WTC11 (cell line): ENCODE data around the gene TTC39C. TPM values are rescaled to one million over a fixed set of nuclear protein-coding genes. Genes with fewer than 3 reads are reported as not detected.
"Not testable (repeated sequence)": the region's sequence is repeated elsewhere in the genome, so short reads cannot be mapped to it uniquely, and the experiment has no call there.

Source experiments
- ATAC-seq: fragments of 200-7000 bp; cut with Tn5 transposase; 2 replicates; pipeline ENCODE4 v1.10.0; 2021; ENCODE audit warnings: mild to moderate bottlenecking, moderate library complexity
- CTCF ChIA-PET: fragments of 300-600 bp; sonication (Branson Sonifier 250); formaldehyde crosslinking; loops from one replicate; lab custom pipeline; 2021; ENCODE audit warnings: antibody characterized with exemption; lab: Charles Lee
- POLR2A ChIA-PET: fragments of 350-600 bp; sonication (Branson Sonifier 250); formaldehyde crosslinking; loops from one replicate; lab custom pipeline; 2021; ENCODE audit warnings: antibody characterized with exemption; lab: Charles Lee
- DNase-seq: peaks from one replicate; pipeline ENCODE4 v3.0.0; 2021; ENCODE audit warnings: low spot score
- H3K27ac Mint-ChIP-seq: 2 replicates; pipeline ENCODE4 v1.8.0; 2021; ENCODE audit warnings: mixed read lengths
- H3K27me3 Mint-ChIP-seq: 2 replicates; pipeline ENCODE4 v1.8.0; 2021; ENCODE audit warnings: low read depth, mild to moderate bottlenecking, moderate library complexity, mixed read lengths
- H3K36me3 Mint-ChIP-seq: 2 replicates; pipeline ENCODE4 v1.8.0; 2021; ENCODE audit warnings: mixed read lengths
- H3K4me1 Mint-ChIP-seq: 2 replicates; pipeline ENCODE4 v1.8.0; 2022; ENCODE audit warnings: mixed read lengths
- H3K4me3 Mint-ChIP-seq: 2 replicates; pipeline ENCODE4 v1.8.0; 2021; ENCODE audit warnings: mild to moderate bottlenecking, moderate library complexity, mixed read lengths
- H3K9me3 Mint-ChIP-seq: 2 replicates; pipeline ENCODE4 v1.8.0; 2021; ENCODE audit warnings: mixed read lengths
- AR ChIP-seq: fragments of 250-450 bp; sonication (Bioruptor Pico); IDR thresholded peaks from 2 replicates; pipeline ENCODE4 v1.9.0; 2021; ENCODE audit warnings: mild to moderate bottlenecking
- ATF6 ChIP-seq: sonication (generic); formaldehyde crosslinking; IDR thresholded peaks from 2 replicates; pipeline ENCODE4 v1.8.1; 2023; ENCODE audit warnings: mild to moderate bottlenecking, missing genetic modification reagents
- ERG ChIP-seq: fragments of 250-450 bp; sonication (Bioruptor Pico); IDR thresholded peaks from 2 replicates; pipeline ENCODE4 v1.8.0; 2021; ENCODE audit warnings: mild to moderate bottlenecking
- FOXP4 ChIP-seq: sonication (generic); formaldehyde crosslinking; IDR thresholded peaks from 2 replicates; pipeline ENCODE4 v1.8.0; 2022; ENCODE audit warnings: mild to moderate bottlenecking, missing genetic modification reagents
- GRHL2 ChIP-seq: fragments of 250-450 bp; sonication (Bioruptor Pico); IDR thresholded peaks from 2 replicates; pipeline ENCODE4 v1.8.0; 2022; ENCODE audit warnings: mild to moderate bottlenecking, moderate library complexity; ENCODE audit not compliant: insufficient replicate concordance, severe bottlenecking
- GTF2I ChIP-seq: fragments of 250-450 bp; sonication (Bioruptor Pico); conservative IDR thresholded peaks from 2 replicates; pipeline ENCODE4 v1.4.0; 2021; ENCODE audit warnings: mild to moderate bottlenecking
- HMGA2 ChIP-seq: fragments of 250-450 bp; sonication (Bioruptor Pico); IDR thresholded peaks from 2 replicates; pipeline ENCODE4 v1.4.0; 2021; ENCODE audit warnings: mild to moderate bottlenecking, moderate library complexity
- IRF1 ChIP-seq: sonication (generic); formaldehyde crosslinking; IDR thresholded peaks from 2 replicates; pipeline ENCODE4 v1.8.0; 2023; ENCODE audit warnings: missing genetic modification reagents
- NFATC4 ChIP-seq: fragments of 250-450 bp; sonication (Bioruptor Pico); IDR thresholded peaks from 2 replicates; pipeline ENCODE4 v1.9.0; 2021; ENCODE audit warnings: mild to moderate bottlenecking
- NR1H2 ChIP-seq: sonication (generic); formaldehyde crosslinking; IDR thresholded peaks from 2 replicates; pipeline ENCODE4 v1.9.0; 2021; ENCODE audit warnings: mild to moderate bottlenecking, moderate library complexity, missing genetic modification reagents
- RORB ChIP-seq: fragments of 250-450 bp; sonication (Bioruptor Pico); IDR thresholded peaks from 2 replicates; pipeline ENCODE4 v1.9.0; 2021; ENCODE audit warnings: mild to moderate bottlenecking
- TP53 ChIP-seq: sonication (generic); formaldehyde crosslinking; IDR thresholded peaks from 2 replicates; pipeline ENCODE4 v1.8.1; 2023; ENCODE audit warnings: mild to moderate bottlenecking, missing genetic modification reagents
- USF2 ChIP-seq: sonication (generic); formaldehyde crosslinking; IDR thresholded peaks from 2 replicates; pipeline ENCODE4 v1.8.1; 2023; ENCODE audit warnings: mild to moderate bottlenecking, missing genetic modification reagents, moderate library complexity
- ZNF416 ChIP-seq: fragments of 250-450 bp; sonication (Bioruptor Pico); IDR thresholded peaks from 2 replicates; pipeline ENCODE4 v1.9.0; 2021; ENCODE audit warnings: mild to moderate bottlenecking, inconsistent platforms
- total RNA-seq: library from RNA; stranded (reverse); gene quantifications from 3 replicates; pipeline ENCODE4 v1.2.3, GENCODE V29; 2021
- TF ChIP-seq, protein P1 (sequence below): fragments of 250-450 bp; sonication (Bioruptor Pico); IDR thresholded peaks from 2 replicates; pipeline ENCODE4 v1.9.0; 2021; ENCODE audit warnings: moderate library complexity, mild to moderate bottlenecking, inconsistent platforms, borderline replicate concordance

TTC39C gene
- total RNA-seq, 1 experiment from 2014 or later: 57.3 TPM

DNA sequence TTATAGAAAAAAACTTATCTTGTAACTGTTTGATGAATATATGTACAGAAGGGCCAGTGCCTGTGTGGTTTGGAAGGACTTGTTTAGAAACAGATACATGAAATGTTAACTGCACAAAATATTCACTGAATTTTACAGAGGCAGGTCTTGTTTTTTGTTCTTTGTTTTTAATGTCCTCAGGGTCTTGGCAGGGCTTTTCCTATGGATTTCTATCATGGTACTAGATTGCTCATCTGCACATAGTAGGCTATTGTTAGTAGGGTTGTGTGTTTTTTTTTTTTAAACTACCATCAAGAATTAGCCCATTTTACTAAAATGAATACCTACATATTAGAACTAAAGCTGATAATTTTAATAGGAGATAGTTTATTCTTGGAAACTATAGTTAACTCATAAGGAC is 127.8 kb downstream of the TTC39C start (continued):
- TF ChIP-seq, protein P1, sequence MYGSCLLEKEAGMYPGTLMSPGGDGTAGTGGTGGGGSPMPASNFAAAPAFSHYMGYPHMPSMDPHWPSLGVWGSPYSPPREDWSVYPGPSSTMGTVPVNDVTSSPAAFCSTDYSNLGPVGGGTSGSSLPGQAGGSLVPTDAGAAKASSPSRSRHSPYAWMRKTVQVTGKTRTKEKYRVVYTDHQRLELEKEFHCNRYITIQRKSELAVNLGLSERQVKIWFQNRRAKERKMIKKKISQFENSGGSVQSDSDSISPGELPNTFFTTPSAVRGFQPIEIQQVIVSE (CRISPR knock-in tag): no peak
- no peak for TF ChIP-seq ZNF416 (CRISPR knock-in tag)
- TF ChIP-seq AR (CRISPR knock-in tag): no peak
- no peak for TF ChIP-seq FOXP4 (CRISPR knock-in tag)
- TF ChIP-seq TP53: no peak
- TF ChIP-seq, all 79 proteins: peak for 0

- DNase-seq: not testable (repeated sequence)
- peaks cover 40% of the 10 kb centered on the region for H3K36me3 Mint-ChIP-seq
- peaks cover 11% of the 10 kb centered on the region for H3K9me3 Mint-ChIP-seq
These were observed 135.0 kb downstream of the TTC39C start for GRCh38 chr18:24149591-24149990.

GRCh38 chr18:24153397-24153796 is 138.8 kb downstream of the TTC39C start:
- H3K27me3 Mint-ChIP-seq: no peaks in the 10 kb centered on the region
- TF ChIP-seq ATF6 (CRISPR knock-in tag) (no peak), IRF1 (CRISPR knock-in tag) (no peak), GRHL2 (no peak), GTF2I (CRISPR knock-in tag) (no peak), USF2 (CRISPR knock-in tag) (no peak), RORB (CRISPR knock-in tag) (no peak), NFATC4 (no peak), NR1H2 (CRISPR knock-in tag) (no peak), HMGA2 (CRISPR knock-in tag) (no peak), ERG (CRISPR knock-in tag) (no peak)
- no peak overlapping the region; the same call in 1 of the 2 replicates for H3K27ac Mint-ChIP-seq
- ChIA-PET POLR2A (no interaction called here), CTCF (interaction anchor here (4.1 kb wide), 1 partner anchor 23 kb away, joined by 18 read pairs; no protein-coding TSS in a partner anchor)
- no peak for ATAC-seq
- DNase-seq: no peak
- no peak overlapping the region for H3K4me3 Mint-ChIP-seq
- peaks cover 37% of the 10 kb centered on the region for H3K36me3 Mint-ChIP-seq
- H3K9me3 Mint-ChIP-seq: peaks cover 11% of the 10 kb centered on the region
- H3K4me1 Mint-ChIP-seq: peaks cover 9% of the 10 kb centered on the region

More at GRCh38 chr18:24149591-24149990, 135.0 kb downstream of the TTC39C start:
- H3K27ac Mint-ChIP-seq, POLR2A ChIA-PET, H3K4me1 Mint-ChIP-seq, H3K27me3 Mint-ChIP-seq, ATAC-seq, H3K4me3 Mint-ChIP-seq: not testable (repeated sequence)
- CTCF ChIA-PET: interaction anchor here (1.0 to 2.0 kb wide), 2 partner anchors 11 to 27 kb away, joined by 3 to 8 read pairs; partner anchors contain the start of gene CABYR
